Measurements from ENCODE around the gene SRD5A2. TPM values are rescaled to one million over a fixed set of nuclear protein-coding genes. Genes with fewer than 3 reads are reported as not detected.

SRD5A2 gene
- total and polyA plus RNA-seq, 2 of the 8 experiments (the other 6 are each of a cell fraction or from before 2014, with no cell fraction given) = 0.02 TPM; not detected in 1

DNA sequence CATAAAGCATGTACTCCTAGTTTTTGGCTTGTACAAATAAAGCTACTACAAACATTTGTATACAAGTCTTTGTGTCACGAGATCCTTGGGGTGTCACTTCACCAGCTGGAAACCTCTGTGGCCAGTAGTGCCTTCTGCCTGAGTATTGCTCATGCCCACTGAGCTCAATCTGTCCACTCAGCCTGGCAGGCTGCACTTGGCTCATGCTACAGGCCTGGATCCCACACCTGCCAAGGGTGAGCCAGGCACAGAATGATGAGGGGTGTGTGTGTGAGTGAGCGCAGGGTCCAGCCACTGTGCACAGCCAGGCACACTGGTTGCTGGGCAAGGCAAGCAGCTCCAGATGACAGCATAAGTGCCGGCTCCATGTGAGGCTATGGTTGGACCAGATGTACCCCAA lies 13.1 kb downstream of the SRD5A2 start (continued):
- TF ChIP-seq, protein P1, sequence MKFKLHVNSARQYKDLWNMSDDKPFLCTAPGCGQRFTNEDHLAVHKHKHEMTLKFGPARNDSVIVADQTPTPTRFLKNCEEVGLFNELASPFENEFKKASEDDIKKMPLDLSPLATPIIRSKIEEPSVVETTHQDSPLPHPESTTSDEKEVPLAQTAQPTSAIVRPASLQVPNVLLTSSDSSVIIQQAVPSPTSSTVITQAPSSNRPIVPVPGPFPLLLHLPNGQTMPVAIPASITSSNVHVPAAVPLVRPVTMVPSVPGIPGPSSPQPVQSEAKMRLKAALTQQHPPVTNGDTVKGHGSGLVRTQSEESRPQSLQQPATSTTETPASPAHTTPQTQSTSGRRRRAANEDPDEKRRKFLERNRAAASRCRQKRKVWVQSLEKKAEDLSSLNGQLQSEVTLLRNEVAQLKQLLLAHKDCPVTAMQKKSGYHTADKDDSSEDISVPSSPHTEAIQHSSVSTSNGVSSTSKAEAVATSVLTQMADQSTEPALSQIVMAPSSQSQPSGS (IDR thresholded peaks at IDR 0.05; ENCODE audit: low read length) = no peak
- TF ChIP-seq CBX5 (IDR thresholded peaks at IDR 0.05; ENCODE audit: low read depth, low read length) (no peak), RXRA (IDR thresholded peaks at IDR 0.05; ENCODE audit: insufficient read depth, low read depth, low read length) (no peak)

Data from H1 (cell line).